ENCODE data around the gene ZBTB8A. TPM values are rescaled to one million over a fixed set of nuclear protein-coding genes. Genes with fewer than 3 reads are reported as not detected.

ZBTB8A gene
- total and polyA plus RNA-seq, 2 of the 8 experiments (the other 6 are each of a cell fraction or from before 2014, with no cell fraction given) = 2.9 to 10.4 TPM

GRCh38 chr1:32622806-32623681 lies 83.8 kb downstream of the ZBTB8A start (continued):
- TF ChIP-seq USF2 (IDR thresholded peaks at IDR 0.05; ENCODE audit: low read length) (no peak), EP300 (IDR thresholded peaks at IDR 0.05; ENCODE audit: borderline replicate concordance in 1 of 2, low read depth in 2 of 2, low read length in 2 of 2) (no peak), KDM1A (IDR thresholded peaks at IDR 0.05; ENCODE audit: borderline replicate concordance, low read length) (no peak), BACH1 (IDR thresholded peaks at IDR 0.05; ENCODE audit: low read length) (no peak), CEBPB (IDR thresholded peaks at IDR 0.05; ENCODE audit: low read depth, low read length) (no peak), SP1 (IDR thresholded peaks at IDR 0.05; ENCODE audit: low read depth, low read length) (no peak)
